ENCODE measurements around the gene RIN3. TPM values are rescaled to one million over a fixed set of nuclear protein-coding genes. Genes with fewer than 3 reads are reported as not detected.

RIN3 gene
- total RNA-seq, 4 donors from 2014 or later: 3.0 to 8.7 (median 7.5) TPM

DNA sequence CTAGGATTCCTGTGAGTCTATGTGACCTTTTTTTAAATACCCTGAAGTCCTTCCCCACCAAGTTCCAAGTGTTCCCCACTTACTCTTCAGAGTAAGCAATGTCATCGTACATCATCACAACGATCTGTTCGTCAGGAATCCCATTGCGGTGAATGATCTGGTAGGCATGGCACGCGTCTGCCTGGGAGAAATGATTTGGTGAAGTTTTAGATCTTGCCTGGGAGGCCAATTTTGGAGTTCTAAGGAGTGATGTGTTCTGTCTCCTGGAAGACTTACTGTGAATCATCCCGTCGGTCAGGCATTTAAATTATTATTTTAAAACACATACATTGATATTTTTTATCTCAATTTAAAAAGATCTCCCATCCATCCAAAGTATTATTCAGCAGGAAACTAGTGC, 205.1 kb downstream of the RIN3 start:
- intact Hi-C loops (cut with DNase I; ENCODE audit: low total_unique reads): loop anchor here (10.0 kb wide), 1 partner anchor 66 kb away; no protein-coding TSS in a partner anchor
- H3K4me3 ChIP-seq (ENCODE audit: low read depth, poor library complexity, severe bottlenecking): no peak overlapping the region
- no peak for DNase-seq (ENCODE audit: low spot score in 2 of 2)
- TF ChIP-seq POLR2A (IDR thresholded peaks at IDR 0.05) (no peak), CTCF (IDR thresholded peaks at IDR 0.05) (no peak)
- 88 to 90% methylated on average over 8 of the region's 8 CpGs for whole genome bisulfite sequencing, 2 donors

- whole genome bisulfite sequencing, 2 donors: 61 to 87% methylated on average over 2 of the region's 2 CpGs
- intact Hi-C loops (cut with DNase I; ENCODE audit: low total_unique reads): loop anchor here (10.0 kb wide), 1 partner anchor 65 kb away; no protein-coding TSS in a partner anchor
- no peak for TF ChIP-seq CTCF (IDR thresholded peaks at IDR 0.05)
- TF ChIP-seq POLR2A (IDR thresholded peaks at IDR 0.05): no peak
- H3K4me3 ChIP-seq (ENCODE audit: low read depth, poor library complexity, severe bottlenecking): no peak overlapping the region
- DNase-seq (ENCODE audit: low spot score in 2 of 2): no peak
Observed at GRCh38 chr14:92719421-92719820, 205.8 kb downstream of the RIN3 start.

GRCh38 chr14:92719890-92720323, 206.3 kb downstream of the RIN3 start:
- DNase-seq (ENCODE audit: low spot score in 2 of 2): peak in 1 of 2 donors; percentile 47
- WGBS, 2 donors: 50 to 66% methylated on average over 5 of the region's 5 CpGs
- intact Hi-C loops (cut with DNase I; ENCODE audit: low total_unique reads): loop anchor here (10.0 kb wide), 1 partner anchor 65 kb away; no protein-coding TSS in a partner anchor
- TF ChIP-seq POLR2A (IDR thresholded peaks at IDR 0.05): no peak
- TF ChIP-seq CTCF (IDR thresholded peaks at IDR 0.05): no peak
- H3K4me3 ChIP-seq (ENCODE audit: low read depth, poor library complexity, severe bottlenecking): no peak overlapping the region

GRCh38 chr14:92724516-92725340, 211.1 kb downstream of the RIN3 start:
- intact Hi-C loops (cut with DNase I; ENCODE audit: low total_unique reads): no loop called here
- 91 to 92% methylated on average over 14 of the region's 14 CpGs for WGBS, 2 donors
- TF ChIP-seq POLR2A (IDR thresholded peaks at IDR 0.05) (no peak), CTCF (IDR thresholded peaks at IDR 0.05) (no peak)
- no peak overlapping the region for H3K4me3 ChIP-seq (ENCODE audit: low read depth, poor library complexity, severe bottlenecking)
- peak in 1 of 2 donors; percentile 39 for DNase-seq (ENCODE audit: low spot score in 2 of 2)

- intact Hi-C loops (cut with DNase I; ENCODE audit: low total_unique reads): no loop called here
- no peak overlapping the region for H3K4me3 ChIP-seq (ENCODE audit: low read depth, poor library complexity, severe bottlenecking)
- WGBS, 2 donors: 64 to 66% methylated on average over 12 of the region's 12 CpGs
- TF ChIP-seq CTCF (IDR thresholded peaks at IDR 0.05) (no peak), POLR2A (IDR thresholded peaks at IDR 0.05) (no peak)
- peak; percentile 71 to 94 for DNase-seq (ENCODE audit: low spot score in 2 of 2)
Observed at GRCh38 chr14:92726135-92726932, 212.8 kb downstream of the RIN3 start.
